Mammary epithelial cell (primary cell): ENCODE measurements around the gene TAF5L.

Source experiments
- EZH2 ChIP-seq: IDR thresholded peaks from 2 replicates; pipeline ENCODE4 v1.6.1; 2012; ENCODE audit warnings: low read length, inconsistent platforms, borderline replicate concordance
- TF ChIP-seq, protein P1 (sequence below), 2 donors: IDR thresholded peaks in 1 of 2; conservative IDR thresholded peaks in 1 of 2; 2 replicates each; pipeline ENCODE4 v1.5.1; 2011 to 2012; ENCODE audit warnings: inconsistent platforms in 2 of 2, low read length in 2 of 2, mild to moderate bottlenecking in 2 of 2, control low read depth in 1 of 2, low read depth in 1 of 2; ENCODE audit not compliant: insufficient read depth in 1 of 2; ENCODE audit errors: extremely low read depth in 1 of 2

DNA sequence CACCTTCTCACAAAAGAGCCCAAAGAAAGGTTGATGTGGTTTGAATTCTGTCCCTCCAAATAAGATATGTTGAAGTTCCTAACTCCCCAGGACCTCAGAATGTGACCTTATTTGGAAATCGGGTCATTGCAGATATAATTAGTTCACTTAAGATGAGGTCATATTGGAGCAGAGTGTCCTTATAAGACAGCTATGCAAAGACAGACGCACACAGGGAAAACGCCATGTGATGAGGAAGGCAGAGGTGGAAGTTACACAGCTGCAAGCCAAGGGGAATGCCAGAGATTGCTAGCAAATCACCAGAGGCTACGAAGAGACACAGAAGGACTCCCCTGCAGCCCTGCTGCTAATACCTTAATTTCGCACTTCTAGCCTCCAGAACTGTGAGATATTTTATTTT is 62.2 kb downstream of the TAF5L start:
- TF ChIP-seq, protein P1, sequence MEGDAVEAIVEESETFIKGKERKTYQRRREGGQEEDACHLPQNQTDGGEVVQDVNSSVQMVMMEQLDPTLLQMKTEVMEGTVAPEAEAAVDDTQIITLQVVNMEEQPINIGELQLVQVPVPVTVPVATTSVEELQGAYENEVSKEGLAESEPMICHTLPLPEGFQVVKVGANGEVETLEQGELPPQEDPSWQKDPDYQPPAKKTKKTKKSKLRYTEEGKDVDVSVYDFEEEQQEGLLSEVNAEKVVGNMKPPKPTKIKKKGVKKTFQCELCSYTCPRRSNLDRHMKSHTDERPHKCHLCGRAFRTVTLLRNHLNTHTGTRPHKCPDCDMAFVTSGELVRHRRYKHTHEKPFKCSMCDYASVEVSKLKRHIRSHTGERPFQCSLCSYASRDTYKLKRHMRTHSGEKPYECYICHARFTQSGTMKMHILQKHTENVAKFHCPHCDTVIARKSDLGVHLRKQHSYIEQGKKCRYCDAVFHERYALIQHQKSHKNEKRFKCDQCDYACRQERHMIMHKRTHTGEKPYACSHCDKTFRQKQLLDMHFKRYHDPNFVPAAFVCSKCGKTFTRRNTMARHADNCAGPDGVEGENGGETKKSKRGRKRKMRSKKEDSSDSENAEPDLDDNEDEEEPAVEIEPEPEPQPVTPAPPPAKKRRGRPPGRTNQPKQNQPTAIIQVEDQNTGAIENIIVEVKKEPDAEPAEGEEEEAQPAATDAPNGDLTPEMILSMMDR (conservative IDR thresholded peaks at IDR 0.05 in 1 of 2, IDR thresholded peaks at IDR 0.05 in 1 of 2; ENCODE audit: extremely low read depth in 1 of 2, insufficient read depth in 1 of 2, low read depth in 1 of 2, low read length in 2 of 2): no peak
- no peak for TF ChIP-seq EZH2
